GM18873 (cell line): ENCODE measurements around the gene POLR2E.
A peak's percentile ranks its signal among the peaks of the same experiment; 100 is the strongest.

Source experiments
- ATAC-seq: cut with Tn5 transposase; IDR thresholded peaks from one replicate; pipeline ENCODE4 v1.9.1; 2021; ENCODE audit warnings: mild to moderate bottlenecking, moderate library complexity, moderate number of reproducible peaks; ENCODE audit not compliant: unreplicated experiment, low FRiP score

Gene POLR2E

DNA sequence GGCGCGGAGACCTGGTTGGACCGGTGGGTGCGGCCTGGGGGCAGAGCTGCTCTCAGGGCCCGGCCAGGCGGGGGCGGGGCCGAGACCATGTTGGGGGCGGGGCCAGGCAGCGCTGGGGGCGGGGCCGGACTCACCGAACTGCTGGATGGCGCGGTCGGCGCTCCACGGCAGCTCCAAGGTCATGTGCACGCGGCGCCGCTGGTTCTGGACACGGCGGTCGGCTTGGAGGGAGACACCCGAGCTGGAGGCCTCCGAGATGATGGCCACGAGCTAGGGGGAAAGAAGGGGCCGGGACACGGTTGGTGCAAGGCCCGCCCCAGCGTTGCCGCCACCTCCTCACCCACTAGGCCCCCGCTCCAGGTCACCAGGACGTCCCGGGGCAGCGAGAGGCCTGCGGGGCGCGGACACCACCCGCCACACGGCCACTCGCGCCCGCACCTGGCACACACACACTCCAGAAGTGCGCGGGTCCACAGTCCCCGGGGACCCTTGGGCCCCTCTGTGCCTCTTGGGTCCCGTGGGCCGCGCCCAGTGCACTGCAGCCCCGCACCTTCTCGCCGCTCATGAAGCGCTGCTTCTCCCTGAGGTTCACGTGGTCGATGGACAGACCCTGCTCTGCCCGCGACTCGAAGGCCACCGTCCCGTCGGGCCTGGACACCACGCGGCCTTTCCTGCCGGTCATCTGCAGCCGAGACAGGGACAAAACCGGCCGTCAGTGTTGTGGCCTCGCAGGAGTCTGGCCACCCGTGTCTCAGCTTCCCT, 17.3 kb upstream of the POLR2E start:
- ATAC-seq = no peak

DNA sequence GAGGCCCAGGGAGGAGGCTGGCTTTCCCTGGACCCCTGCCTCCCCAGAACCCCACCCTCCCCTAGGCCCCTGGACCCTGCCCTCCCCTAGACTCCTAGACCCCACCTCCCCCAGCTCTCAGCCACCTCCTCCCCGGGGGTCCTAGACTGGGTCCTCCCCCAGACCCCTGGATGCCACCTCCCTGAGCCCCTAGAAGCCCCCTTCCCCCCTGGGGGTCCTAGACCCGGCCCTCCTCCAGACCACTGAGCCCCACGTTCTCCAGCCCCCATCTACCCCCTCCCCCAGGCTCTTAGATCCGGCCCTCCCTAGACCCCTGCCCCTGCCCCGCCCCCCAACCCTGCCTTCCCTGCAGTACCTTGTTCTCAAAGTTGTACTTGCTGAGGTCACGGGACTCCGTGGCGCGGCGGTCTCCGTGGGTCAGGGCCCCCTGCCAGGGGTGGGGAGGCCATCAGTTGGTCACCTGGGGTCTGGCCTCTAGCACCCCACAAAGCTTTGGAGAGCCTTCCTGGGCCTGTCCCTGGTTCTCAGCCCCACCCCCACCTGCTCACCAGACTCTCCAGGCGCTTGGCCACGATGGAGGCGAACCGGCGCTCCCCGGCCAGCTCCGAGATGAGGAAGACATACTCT, 16.6 kb upstream of the POLR2E start:
- no peak for ATAC-seq

DNA sequence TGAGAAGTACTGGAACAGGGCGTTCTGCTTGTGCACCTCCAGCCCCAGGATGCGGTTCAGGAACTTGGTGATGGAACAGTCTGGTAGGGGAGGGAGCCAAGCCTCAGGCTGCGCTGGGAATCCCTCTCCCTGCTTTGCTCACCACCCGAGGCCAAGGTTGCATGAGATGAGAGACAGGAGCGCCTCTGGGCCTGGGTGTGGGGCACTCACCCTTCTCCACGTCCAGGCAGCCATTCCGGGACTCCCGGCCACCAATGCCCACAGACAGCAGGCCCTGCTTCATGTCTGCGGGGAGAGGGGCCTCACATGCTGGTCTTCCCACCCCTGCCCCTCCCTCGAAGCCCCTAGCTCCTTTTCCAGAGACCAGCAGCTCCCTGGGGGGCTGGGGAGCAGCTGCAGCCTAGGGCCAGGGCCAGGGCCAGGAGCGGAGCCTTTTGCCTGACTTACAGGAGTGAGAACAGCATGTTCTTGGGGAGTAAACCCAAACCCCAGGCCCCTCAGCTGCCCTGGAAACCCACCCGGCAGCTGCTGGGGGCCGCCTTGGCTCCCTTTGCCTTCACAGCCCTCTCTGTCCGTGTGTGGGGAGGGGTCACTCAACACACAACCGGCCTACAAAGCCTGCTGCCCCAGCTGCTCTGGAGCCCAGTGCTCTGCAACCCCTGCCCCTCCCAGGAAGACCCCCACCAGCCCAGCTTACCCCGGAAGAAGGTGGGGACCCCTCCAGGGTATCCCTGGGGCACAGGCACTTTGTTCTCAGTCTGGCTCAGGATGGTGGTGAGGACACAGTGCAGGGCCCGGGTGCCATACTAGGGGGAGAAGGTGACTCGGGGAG, 15.8 kb upstream of the POLR2E start:
- no peak for ATAC-seq

DNA sequence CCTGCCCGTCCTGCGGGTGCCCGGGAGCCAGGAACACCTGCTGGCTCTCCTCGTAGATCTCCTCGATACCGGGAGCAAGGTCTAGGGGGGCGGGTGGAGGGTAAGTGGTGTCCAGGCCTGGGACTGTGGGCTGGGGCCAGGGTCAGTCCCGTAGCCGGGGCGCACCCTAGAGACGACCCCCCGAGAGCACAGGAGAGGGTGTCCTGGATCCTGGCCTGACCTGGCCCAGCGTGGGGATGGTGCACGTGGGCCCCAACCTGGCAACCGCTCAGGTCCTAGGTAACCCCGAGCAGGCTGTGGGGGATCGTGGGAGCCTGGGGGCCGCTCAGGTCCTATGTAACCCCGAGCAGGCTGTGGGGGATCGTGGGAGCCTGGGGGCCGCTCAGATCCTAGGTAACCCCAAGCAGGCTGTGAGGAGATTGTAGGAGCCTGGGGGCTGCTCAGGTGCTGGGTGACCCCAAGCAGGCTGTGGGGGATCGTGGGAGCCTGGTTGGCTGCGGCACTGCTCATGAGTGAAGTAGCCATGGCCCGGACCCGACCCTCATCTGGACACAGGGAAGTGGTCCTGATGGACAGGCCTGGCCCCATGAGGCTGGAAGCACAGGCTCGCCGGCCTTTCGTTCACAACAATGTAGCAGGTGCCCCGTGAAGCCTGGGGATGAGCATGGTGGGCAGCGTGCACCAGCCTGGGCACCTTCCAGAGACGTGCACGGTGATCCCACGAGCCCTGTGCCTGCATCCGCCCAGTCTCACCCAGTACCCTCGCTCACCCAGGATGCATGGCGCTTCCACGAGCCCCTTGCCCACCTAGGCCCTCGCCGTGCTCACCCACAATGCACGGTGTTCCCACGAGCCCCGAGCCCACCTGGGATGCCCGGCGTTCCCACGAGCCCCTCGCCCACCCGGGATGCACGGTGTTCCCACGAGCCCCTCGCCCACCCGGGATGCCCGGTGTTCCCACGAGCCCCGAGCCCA, 14.8 kb upstream of the POLR2E start:
- no peak for ATAC-seq

DNA sequence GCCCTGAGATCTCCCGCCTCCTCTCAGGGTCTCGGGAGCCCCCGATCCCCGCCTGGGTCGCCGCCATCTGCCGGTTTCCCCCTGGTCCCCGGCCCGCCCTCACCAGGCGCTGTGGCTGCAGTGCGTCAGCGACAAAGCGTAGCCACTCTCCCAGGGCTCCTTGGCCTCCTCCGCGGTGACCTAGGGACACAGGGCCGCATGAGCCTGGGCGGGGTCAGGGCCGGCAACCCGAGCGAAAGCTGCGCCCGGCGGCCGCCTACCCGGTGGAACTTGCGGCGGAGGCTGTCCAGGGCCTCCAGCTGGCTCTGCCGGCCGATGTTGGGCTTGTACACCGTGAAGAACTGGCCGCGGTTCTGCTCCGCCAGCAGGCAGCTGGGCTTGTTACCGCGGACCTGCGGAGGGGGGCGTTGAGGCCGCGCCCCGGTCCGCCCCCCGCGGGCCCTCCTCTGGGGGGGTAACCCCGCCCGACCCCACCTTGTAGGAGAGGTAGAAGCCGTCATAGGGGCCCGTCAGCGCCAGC, 13.9 kb upstream of the POLR2E start:
- ATAC-seq = no peak

DNA sequence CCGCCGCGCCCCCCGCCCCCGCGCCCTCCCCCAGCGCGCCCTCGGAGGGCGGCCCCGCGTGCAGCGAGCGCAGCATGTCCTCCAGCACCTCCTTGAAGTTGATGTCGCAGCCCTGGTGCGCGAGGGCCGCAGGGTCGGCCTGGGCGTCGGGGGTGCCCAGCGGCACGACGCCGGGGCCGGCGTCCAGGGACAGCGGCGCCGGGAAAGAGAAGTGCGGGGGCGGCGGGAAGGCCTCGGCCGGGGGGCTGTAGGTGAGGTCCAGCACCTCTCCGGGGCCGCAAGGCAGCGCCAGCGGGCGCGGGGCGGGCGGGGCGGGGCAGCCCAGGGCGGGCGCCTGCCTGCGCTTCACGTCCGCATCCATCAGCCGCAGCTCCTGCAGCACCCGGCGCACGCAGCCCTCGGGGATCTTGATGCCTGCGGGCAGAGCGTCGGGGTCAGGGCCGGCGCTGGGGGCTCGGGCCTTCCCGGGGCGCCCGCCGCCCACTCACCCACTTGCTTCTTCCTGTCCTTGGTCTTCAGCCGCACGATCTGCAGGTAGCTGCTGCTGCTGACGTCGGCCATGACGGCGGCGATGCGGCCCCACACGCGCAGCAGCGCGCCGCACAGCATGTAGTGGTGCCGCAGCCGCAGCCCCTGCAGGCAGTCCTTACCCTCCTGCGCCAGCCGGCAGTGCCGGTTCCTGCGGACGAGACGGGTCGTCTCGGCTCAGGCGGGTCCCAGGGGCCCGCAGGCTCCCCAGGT, 13.3 kb upstream of the POLR2E start:
- no peak for ATAC-seq

DNA sequence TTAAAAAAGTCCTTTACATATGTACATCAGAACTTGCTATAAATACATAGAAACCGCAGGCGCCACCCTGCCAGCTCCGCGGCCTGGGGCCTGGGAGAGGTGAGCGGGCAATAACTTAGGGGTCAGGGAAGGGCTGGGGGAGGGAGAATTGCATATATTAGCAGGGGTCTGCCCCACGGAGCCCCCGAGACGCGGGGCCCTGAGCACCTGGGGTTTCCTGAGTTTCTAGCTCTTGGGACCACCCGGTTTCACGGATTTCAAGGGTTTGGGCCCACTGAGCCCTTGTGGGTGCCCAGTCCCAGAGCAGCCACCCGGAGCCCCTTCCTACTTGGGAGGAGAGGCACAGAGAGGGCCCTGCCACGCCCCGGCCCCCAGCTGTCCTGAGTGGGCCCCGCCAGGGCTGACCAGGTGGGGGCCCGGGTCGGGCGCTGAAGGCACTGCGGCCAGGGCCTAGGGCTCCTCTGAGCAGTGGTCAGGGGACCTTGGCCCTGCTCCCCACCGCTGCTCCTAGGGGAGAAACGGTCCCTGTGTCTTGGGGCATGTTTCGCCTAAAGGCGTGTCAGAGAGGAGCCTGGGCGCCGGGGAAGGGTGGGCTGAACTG, 12.6 kb upstream of the POLR2E start:
- no peak for ATAC-seq

DNA sequence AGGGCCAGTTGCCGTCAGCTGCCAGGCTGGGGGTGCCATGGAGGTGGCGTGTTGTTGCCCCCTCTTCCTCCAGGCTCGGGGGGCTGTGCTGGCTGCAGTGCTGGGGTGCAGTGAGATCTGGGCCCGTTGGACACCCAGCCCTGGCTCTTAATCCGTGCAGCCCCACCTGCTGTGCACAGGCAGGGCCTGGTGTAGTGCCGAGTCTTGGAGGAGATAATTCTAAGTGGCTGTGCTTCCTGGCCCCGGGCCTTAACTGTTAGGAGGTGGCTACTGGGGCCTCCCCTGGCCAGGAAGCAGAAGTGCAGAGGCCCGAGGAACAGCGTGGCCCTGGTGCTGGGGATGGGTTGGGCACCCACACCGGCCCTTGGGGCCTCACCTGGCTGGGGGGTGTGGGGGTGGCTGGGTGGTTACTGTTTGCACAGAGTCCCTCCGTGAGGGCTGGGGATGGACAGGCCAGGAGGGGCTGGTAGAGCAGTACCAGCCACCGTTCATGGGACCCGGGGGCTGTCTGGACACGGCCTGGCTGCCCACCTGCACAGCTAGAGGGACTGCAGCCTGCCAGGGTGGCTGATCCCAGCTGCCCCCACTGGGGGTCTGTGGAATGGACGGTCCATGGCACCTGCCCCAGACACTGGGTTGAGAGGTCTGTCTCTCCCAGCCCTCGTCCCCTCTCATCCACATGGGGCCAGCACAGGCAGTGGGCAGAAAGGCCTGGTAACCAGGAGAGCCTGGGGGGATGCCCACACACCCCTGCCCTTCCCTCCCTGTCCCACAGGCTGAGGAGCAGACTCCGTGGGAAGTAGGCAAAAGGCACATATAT, 11.9 kb upstream of the POLR2E start:
- ATAC-seq = no peak

DNA sequence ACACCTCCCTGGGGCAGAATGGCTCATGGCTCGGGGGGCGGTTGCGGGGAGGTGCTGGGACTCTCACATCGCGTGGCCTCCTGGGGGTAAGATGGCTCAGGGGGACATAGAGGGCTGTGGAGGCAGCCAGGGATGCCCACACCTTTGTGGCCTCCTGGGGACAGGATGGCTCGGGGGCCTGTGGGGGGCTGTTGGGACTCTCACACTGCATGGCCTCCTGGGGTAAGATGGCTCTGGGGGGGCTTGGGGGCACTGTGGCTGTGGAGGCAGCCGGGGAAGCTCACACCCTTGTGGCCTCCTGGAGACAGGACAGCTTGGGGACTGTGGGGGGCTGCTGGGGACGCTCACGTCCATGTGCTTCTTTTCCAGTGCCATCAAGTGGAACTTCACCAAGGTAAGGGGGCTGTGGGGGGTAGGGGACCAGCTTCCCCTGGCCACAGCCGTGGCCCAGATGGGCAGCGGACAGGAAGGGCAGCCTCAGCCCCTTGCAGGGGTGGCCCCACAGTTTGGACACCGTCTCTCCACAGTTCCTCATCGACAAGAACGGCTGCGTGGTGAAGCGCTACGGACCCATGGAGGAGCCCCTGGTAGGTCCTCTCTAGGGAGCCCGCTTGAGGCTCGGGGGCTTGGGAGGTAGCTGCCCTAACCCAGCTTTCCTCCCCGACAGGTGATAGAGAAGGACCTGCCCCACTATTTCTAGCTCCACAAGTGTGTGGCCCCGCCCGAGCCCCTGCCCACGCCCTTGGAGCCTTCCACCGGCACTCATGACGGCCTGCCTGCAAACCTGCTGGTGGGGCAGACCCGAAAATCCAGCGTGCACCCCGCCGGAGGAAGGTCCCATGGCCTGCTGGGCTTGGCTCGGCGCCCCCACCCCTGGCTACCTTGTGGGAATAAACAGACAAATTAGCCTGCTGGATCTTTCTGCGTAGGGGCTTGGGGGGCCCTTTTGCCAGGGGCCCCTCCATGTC, 11.0 kb upstream of the POLR2E start:
- no peak for ATAC-seq

DNA sequence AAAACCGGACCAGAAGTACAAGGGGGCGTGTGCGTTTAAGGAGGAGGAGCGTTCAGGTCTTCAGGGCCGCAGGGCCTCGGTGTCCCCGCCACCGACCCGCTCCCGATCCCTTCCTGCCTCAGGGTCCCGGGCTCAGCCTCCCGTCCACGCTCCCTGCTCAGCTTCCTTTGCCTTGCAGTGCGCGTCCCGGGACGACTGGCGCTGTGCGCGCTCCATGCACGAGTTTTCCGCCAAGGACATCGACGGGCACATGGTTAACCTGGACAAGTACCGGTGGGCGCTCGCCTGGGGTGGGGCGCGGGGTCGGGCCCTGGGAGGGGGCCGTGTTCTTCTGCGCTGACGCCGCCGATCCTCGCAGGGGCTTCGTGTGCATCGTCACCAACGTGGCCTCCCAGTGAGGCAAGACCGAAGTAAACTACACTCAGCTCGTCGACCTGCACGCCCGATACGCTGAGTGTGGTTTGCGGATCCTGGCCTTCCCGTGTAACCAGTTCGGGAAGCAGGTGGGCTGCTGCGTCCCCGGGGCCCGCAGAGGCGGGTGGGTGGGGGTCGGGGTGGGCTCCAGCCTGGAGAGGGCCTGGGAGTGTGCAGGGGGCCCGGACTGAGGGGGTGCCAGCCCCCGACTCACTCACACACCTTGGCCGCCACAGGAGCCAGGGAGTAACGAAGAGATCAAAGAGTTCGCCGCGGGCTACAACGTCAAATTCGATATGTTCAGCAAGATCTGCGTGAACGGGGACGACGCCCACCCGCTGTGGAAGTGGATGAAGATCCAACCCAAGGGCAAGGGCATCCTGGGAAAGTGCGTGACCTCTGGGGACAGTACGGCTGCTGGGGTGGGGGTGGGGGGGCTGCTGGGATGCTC, 10.1 kb upstream of the POLR2E start:
- ATAC-seq = no peak

DNA sequence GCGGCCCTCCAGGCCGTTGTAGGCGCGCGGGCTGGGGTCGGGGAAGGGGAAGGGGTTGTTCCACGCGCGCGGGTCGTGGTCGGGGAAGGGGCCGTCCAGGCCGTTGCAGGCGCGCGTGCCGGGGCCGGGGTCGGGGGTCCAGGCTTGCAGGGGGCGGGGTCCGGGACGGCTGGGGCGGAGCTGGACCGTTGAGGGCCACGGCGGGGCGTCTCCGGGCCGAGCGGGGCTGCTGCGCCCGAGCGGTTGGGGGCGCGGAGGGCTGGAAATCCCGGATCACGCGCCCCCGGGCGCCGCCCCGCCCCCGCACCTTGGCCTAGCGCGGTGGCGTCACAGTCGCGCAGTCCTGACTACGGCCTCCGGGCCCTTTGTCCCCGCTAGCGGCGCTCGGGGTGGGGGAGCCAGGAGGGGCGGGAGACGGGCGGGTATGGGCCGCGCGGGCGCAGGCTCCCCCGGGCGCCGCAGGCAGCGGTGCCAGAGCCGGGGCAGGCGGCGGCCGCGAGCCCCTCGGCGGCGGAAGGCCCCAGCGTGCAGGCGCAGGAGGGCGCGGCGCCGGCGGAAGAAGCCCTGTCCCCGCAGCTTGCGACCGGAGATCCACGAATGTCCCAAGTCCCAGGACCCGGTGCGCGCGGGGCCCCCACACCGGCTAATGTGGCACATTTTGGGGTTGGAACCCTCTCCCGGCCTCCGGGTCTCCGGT, 9.3 kb upstream of the POLR2E start:
- ATAC-seq = no peak

DNA sequence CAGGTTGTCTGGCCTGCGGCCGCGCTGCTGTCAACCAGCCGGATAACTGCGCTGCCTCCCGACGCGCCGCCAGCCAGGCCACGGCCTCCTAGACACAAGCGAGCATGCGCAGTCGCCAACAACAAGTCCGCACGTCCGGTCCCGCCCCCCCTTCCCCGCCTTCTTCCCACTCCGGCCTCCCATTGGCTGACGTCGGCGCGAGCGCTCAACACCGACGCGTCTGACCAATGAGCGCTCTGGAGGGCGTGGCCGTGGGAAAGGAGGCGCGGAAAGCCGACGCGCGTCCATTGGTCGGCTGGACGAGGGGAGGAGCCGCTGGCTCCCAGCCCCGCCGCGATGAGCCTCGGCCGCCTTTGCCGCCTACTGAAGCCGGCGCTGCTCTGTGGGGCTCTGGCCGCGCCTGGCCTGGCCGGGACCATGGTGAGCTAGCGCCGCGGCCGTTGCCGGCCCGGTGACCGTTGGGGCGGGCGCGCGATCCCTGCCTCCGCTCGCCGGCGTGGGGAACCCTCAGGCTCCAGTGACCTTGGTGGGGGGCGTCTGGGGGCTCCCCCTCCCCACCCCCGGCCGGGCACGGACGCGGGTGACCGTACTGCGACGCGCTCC, 8.6 kb upstream of the POLR2E start, which contains the start of gene GPX4:
Gene GPX4, plus strand, starts transcription at position 287 of the 603 bp plus-strand sequence. Its CDS starts 50 bp downstream, at position 337.
- ATAC-seq = peak; percentile 45

DNA sequence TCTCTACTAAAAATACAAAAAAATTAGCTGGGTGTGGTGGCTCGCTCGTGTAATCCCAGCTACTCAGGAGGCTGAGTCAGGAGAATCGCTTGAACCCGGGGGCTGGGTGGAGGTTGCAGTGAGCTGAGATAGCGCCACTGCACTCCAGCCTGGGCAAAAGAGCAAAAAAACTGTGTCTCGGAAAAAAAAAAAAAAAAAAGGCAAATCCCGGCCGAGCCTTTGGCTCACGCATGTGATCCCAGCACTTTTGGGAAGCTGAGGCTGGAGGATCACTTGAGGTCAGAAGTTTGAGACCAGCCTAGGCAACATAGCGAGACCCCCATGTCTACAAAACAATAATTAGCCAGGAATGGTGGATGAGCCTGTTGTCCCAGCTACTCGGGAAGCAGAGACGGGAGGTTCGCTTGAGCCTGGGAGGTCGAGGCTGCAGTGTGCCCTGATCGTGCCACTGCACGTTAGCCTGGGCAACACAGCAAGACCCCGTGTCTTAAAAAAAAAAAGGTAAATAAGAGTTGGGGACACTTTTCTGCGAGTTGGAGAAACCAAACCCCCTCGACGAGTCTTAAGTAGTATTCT, 8.0 kb upstream of the POLR2E start:
- ATAC-seq = no peak

DNA sequence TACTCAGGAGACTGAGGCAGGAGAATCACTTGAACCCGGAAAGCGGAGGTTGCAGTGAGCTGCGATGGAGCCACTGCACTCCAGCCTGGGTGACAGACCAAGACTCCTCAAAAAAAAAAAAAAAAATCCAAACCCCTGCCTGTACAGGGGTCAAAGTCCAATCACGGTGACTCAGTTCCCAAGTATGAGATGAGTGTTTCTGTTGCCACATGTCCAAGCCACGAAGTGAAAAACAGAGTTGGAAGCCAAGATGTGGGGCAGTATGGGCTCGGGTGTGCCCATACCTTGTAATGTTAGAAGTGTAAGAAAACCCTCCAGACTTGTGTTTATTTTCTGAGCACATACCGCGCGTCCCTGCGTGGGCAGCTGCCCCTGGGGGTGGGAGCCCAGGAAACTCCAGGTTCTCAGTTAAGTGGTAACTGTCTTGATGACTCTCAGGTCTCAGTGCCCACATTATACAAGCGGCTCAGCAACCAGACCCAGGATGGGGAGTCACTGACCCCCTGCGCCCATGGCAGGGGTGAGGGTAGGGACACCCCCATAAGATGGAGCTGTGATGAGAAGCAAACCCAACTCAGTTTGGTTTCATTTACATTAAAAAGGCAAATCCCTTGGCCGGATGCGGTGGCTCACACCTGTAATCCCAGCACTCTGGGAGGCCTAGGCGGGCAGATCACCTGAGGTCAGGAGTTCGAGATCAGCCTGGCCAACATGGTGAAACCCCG, 7.4 kb upstream of the POLR2E start:
- no peak for ATAC-seq
